NCI-H345 treated with DMSO at 0.1 percent for 48 hours (cell line): ENCODE measurements around the gene RTN3.
"Not testable (repeated sequence)": the region's sequence is repeated elsewhere in the genome, so short reads cannot be mapped to it uniquely, and the experiment has no call there.

Experiments used
- DNase-seq: peaks from one replicate; lab custom pipeline; 2025; ENCODE audit not compliant: unreplicated experiment; lab: John Stamatoyannopoulos, UW

The RTN3 gene

DNA sequence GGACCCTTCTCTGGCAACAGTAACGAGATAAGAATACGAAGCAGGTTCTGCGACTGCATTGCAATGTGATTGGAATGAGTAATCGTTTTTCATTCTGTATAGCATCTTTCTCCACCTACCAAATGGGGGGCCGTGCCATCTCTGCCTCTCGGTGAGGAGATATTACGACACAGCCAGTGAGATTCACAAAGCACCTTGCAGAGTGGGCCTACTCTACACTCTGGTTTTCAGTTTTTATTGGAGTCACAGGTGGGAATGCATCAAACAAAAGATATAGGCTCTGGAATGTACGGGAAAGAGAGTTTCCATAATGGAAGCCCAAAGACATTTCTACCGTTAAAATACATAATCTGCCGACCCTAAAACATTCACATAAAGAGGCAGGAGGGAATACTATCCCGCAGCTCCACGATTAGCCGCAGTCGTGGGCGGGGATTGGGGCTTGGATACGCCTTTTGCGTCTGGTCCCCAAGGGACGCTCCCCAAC, 423 bp upstream of the RTN3 start:
- DNase-seq = no peak

DNA sequence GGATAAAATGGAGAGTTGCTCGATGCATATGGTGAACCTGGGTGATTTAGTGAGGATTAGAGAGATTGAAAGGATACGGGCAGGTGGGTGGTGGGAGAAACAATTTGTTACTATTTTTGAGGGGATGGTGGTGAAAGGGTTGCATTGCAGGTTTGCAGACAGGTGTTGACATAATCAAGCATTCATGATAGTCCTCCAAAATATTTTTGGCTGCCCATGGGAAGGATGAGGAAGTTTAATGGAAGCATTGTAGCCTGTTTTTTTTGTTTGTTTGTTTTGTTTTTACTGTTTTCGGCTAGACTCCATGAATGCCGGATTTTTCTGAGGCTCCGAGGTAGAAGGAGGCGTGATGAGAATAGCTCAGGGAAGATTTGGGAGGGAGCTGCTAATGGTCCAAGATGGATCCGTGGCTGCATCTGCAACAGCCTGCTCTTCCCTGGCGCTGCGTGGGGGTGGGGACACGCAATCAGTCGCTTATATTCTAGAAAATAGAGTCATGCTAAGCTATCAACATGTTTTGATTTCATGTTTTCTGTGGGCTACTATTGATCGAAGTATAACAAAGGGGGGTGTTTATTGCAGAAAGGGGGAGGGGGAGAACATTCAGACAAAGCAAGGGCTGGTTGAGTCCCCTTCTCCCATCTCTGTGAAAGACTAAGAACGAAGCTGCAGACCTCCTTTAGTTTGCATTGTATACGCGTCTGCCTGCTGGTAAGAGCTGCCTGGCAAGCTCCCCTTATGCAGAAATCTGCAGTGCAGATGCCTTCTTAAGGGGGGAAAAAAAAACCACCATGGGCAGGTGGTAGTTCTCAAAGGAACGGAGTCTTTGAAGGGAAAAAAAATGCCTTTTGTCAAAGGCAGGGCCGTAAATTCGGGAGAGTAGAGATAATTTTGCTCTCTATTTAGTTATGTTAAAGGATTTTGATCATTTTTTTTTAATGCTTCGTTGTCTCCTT, 1.0 kb downstream of the RTN3 start:
- peak; percentile 54 for DNase-seq

DNA sequence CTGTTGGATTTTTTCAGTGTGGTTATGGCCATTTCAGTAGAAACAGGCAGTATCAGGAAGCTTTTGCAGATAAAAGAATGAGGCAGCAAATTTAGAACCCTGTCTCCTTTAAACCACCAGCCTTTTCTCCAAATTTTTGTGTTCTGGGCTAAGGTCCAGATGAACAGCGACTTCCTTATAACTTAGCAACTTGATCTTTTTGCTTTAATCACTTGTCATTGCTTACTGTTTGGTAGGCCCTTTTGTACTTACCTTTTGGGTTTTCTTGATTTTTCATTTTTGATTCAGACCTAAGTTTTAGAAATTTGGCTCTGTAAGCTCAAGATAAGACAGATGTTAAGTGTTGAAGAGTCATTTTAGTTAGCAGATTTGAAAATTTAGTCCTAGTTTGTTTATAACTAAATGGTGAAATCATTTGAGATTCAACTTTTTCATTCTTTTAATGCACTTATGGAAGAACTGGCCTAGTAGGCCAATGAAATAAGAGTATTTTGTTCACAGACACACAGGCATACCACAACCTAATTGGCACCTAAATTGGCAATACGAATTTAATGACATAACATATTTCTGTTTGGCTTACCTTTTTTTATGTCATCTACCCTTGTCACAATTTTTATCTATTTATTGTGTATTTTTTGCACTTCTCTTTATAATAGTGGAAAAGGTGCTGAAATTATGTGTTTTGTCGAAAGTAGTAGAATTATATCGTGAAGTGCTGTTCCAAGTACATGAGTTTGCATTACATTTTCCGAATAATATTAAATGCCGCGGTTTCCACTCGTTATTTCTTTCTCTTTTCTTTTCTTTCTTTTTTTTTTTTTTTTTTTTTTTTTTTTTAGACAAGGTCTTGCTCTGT, 2.1 kb downstream of the RTN3 start:
- no peak for DNase-seq

DNA sequence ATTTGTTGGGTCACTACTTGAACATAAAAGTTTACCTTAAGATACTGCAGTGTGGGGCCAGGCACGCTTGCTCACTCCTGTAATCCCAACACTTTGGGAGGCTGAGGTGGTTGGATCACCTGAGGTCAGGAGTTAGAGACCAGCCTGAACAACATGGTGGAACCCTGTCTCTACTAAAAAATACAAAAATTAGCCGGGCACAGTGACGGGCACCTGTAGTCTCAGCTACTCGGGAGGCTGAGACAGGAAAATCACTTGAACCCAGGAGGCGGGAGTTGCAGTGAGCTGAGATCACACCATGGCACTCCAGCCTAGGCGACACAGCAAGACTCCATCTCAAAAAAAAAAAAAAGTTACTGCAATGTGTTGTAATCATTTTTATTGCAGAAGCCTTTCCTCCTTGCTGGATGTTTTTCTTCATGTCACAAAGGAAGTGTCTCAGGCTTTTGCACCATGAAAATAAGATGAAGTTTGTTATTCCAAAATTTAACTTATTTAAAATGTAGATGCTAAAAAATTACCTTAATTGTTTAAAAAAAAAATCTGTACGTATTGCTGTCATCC, 3.9 kb downstream of the RTN3 start:
- not testable (repeated sequence) for DNase-seq

DNA sequence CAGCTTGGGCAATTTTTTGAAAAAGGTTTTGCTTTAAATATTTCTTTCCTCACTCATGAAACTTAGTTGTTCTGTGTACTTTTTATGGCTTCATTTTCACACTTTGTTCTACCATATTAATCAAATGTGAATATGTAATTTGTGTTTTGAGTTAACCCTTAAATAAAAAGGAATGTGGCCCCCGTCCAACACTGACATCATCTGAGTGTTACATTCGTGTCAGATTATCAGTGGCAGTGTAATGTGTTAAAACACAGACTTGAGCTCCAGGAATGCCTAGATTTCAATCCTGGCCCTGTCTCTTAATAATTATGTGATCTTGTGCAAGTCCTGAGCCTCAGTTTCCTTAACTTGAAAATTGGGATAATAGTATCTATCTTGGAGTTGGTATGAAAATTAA, 5.6 kb downstream of the RTN3 start:
- DNase-seq = no peak

DNA sequence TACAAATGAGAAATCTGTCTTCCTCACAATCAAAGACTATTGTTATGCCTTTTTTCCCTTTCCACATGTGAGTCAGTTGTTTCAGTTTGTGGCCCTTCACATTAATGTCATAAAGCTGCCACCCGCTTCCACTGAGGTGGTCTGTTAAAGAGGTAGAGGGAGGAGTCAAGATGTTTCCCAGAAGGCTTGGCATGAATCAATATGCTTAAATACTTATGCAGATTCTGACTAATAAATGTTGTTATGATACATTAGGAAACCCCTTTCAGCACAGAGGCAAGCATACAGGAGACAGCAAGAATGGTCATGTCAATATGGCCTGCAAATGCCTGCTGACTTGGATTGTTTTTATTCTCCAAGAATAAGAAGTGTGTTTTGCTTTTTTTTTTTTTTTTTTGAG, 6.5 kb downstream of the RTN3 start:
- no peak for DNase-seq

DNA sequence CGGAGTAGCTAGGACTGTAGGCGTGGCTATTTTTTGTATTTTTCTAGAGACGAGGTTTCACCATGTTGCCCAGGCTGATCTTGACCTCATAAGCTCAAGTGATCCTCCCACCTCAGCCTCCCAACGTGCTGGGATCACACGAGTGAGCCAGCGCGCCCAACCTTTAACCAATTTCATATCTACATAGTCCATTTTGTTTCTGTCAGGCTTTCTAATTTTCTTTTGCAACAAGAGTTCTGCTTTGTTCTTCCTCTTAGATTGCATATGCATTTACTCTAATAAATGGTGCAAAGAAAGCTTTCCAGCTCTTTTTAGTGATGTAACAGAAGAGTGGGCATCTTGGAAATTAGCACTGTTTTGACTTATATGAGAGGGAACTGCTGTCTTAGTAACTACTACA, 13.3 kb downstream of the RTN3 start:
- no peak for DNase-seq

DNA sequence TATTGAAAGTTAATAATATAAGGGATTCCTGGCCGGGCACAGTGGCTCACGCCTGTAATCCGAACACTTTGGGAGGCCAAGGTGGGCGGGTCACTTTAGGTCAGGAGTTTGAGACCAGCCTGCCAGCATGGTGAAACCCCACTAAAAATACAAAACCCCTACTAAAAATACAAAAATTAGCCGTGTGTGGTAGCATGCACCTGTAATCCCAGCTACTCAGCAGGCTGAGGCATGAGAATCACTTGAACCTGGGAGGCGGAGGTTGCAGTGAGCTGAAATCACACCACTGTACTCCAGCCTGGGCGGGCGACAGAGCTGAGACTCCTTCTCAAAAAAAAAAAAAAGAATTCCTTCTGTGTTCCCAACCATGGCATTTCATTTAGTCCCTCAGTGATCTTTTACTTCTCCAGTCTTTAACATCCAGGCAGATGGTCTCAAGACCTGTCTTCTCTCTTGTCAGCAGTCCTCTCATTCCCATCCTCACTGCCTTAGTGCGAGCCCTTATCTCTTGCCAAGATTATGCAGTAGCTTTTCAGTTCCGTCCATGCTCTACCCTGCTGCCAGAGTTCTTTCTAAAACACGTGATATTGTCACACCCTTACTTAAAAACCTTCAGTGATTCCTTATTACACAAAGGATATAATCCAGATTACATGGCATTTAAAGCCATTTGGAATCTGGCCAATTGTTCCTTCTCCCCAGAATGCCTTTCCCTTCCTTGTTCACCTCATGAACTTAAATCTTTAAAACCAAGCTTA, 17.9 kb downstream of the RTN3 start:
- no peak for DNase-seq

DNA sequence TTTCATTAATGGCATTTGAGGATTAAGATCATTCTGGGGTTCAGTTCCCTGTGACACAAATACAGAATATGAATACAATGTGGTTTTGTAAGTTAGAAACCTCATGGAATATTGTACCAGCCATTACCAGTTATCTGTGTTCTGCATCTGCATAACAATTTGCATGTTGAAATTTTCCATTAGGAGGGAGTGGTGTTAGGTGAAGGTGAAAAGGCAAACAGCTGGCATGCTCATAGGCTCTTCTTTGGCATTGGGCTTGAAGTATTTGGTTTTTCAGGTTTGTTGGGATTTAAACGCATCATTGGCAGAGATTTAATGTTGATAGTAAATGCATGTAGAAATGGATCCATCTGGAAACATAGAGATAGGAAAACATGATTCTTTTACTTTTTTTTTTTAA, 18.6 kb downstream of the RTN3 start:
- no peak for DNase-seq

DNA sequence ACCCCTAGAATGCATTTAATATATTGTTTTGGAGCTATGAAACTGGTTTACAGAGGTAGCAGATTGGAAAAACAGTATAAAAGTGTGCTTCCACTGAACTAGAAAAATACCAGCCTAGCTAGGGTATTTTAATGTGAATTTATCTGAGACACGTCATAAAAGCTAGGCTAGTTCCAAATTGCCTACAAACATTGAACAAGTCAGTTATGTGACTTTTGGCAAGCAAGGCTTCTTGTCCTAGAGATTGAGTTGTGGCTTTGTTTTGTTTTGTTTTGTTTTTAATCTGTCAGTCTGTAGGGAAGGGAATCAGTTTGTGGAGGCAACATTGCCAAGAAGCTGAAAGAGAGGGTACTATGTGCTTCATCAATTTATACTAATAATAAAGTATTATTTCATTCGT, 24.2 kb downstream of the RTN3 start:
- no peak for DNase-seq

DNA sequence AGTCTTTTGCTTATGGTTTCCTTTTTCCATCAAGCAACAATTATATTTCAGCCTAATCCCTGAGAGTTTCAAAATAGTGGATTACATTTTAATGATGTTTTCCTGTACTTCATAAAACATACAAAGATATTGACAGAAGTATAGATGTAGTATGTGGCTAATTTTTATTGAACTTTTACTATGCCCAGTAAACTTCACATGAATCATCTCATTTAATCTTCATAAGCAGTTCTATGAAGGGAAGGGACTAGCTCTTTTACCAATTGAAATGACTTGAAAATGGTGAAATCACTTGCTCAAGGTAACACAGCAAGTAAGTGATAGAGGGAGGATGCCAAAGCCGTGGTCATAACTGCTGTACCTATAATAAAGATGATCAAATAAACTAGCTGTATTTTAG, 27.5 kb downstream of the RTN3 start:
- no peak for DNase-seq

DNA sequence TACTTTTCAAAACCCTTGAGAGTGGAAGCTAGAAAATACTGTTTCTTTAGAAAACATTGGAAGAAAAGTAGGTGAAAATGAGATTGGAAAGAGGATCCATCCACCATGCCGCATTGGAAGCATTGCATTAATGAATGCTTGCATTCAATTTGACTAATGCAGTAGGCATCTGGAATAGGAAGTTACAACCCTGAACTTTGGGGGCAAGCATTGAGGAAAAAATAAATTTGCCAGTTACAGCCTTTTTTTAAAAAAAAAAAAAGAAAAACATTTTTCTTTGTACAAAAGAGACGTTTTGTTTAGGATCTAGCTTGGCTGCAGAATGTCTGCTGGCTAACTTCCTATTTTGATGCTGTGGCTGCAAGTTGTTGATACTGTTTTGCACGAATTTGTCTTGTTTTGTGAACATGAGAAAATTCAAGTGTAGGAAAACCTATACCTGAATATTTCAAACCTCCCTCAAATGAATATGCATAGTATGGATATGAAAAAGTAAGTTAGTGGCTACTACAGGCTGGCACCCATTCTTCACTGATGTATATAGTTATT, 28.1 kb downstream of the RTN3 start:
- DNase-seq = no peak

DNA sequence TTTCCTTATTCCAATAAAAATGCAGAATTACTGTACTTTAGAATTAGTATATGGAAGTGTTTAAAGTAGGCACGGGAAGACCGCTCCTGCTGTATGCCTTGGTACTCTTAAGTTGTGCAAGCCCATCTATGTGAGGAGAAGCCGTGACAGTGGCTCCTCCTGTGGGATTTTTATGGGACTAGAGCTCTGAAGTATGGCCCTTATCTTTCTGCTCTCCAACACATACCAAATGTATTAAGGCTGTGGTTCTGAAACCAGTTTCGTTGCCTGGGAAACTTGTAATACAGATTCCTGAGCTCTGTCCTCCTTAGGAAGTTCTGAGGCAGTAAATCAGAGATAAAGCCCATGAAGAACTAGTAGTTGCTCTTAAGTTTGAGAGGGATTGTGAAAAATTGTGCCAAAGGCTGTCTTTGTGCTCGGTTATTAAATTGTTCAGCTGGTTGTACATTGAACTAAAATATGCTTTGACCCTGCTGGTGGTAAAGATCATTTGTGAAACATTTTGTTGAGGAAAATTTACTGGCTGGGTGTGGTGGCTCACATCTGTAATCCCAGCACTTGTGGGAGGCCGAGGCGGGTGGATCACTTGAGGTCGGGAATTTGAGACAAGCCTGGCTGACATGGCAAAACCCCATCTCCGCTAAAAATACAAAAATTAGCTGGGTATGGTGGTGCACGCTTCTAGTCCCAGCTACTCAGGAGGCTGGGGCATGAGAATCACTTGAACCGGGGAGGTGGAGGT, 29.3 kb downstream of the RTN3 start:
- DNase-seq = no peak

DNA sequence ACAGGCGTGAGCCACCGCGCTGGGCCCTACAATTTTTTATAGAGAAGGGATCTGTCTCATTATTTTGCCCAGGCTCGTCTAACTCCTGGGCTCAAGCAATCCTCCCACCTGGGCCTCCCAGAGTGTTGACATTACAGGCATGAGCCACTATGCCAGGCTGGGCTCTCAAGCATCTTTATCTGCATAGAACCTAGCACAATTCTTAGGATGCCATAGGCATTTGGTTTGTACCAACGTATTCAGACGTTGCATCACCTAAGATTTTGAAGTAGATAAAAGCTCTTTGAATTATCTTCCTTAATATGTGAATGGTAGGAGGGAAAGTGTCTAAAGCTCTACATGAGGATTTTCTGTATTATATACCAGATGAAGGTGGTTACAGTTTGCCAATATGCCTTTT, 30.5 kb downstream of the RTN3 start:
- no peak for DNase-seq

DNA sequence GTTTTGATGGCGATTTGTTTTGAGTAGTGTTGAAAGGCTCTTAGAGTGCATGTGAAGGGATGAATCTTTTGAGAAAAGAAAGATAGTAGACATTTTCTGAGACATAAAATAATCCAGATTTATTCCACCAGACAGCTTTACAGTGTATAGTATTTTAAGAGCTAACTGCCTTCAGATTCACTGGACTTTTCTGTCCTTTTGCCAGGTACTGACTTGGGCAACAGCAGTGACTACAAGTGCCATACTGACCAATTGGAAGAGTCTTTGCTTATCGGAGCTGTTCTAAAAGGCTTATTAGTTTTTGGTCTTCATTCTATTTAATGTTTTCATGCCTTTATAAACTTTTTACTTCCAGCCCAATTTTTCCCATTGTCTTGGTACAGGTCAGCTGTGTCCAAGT, 32.5 kb downstream of the RTN3 start:
- DNase-seq = no peak

DNA sequence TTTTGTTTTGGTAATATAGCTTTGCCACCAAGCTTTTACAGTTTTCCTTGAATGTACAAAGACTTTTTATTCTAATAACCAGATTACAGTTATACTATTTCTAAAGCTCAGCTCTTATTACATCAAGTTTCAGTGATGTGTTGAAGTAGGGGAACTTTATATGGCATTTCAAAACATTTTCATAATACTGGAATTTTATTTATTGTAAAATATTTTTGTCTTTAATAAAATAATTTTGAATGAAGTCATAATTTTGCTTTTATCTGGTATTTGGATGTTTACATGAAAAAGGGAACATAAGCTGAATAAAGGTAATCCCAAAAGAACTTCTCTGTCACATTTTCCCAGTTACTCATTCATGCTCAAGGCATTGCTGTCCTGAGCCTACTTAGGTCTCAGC, 34.7 kb downstream of the RTN3 start:
- DNase-seq = no peak

DNA sequence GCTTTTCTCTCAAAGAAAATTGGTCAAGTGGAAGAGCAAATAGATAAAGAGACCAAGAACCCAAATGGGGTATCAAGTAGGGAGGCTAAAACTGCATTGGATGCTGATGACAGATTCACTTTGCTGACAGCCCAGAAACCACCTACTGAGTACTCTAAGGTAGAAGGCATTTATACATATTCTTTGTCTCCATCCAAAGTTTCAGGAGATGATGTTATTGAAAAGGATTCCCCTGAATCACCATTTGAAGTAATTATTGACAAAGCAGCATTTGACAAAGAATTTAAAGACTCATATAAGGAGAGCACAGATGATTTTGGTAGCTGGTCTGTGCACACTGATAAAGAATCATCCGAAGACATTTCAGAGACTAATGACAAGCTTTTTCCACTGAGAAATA, 37.7 kb downstream of the RTN3 start:
- no peak for DNase-seq

DNA sequence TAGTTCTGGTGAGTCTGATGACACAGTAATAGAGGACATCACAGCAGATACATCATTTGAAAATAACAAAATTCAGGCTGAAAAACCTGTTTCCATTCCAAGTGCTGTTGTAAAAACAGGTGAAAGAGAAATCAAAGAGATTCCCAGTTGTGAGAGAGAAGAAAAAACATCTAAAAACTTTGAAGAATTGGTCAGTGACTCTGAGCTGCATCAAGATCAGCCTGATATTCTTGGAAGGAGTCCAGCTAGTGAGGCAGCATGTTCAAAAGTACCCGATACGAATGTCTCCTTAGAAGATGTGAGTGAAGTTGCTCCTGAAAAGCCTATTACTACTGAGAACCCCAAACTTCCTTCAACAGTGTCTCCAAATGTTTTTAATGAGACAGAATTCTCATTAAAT, 38.7 kb downstream of the RTN3 start:
- DNase-seq = no peak

DNA sequence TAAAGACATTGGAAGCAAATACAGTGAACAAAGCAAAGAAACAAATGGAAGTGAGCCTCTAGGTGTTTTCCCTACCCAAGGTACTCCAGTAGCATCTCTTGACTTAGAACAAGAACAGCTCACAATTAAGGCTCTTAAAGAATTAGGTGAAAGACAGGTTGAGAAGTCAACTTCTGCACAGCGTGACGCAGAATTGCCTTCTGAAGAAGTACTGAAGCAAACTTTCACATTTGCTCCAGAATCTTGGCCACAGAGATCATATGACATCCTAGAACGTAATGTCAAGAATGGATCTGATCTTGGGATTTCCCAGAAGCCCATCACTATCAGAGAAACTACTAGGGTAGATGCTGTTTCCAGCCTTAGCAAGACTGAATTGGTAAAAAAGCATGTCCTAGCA, 39.3 kb downstream of the RTN3 start:
- DNase-seq = no peak

DNA sequence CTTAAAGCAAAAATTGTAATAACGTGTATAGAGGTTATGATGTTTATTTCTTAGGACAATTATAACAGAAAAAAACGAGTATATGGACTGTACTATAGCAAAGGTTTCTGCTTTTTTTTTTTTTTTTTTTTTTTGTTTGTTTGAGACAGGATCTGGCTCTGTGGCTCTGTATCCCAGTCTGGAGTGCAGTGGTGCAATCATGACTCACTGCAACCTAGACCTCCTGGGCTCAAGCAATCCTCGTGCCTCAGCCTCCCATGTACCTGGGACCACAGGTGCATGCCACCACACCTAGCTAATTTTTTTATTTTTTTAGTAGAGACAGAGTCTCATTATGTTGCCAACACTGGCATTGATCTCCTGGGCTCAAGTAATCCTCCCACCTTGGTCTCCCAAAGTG, 48.0 kb downstream of the RTN3 start:
- no peak for DNase-seq
